ENCODE data around the gene RAB3GAP1.
A peak's percentile ranks its signal among the peaks of the same experiment; 100 is the strongest.

The RAB3GAP1 gene

DNA sequence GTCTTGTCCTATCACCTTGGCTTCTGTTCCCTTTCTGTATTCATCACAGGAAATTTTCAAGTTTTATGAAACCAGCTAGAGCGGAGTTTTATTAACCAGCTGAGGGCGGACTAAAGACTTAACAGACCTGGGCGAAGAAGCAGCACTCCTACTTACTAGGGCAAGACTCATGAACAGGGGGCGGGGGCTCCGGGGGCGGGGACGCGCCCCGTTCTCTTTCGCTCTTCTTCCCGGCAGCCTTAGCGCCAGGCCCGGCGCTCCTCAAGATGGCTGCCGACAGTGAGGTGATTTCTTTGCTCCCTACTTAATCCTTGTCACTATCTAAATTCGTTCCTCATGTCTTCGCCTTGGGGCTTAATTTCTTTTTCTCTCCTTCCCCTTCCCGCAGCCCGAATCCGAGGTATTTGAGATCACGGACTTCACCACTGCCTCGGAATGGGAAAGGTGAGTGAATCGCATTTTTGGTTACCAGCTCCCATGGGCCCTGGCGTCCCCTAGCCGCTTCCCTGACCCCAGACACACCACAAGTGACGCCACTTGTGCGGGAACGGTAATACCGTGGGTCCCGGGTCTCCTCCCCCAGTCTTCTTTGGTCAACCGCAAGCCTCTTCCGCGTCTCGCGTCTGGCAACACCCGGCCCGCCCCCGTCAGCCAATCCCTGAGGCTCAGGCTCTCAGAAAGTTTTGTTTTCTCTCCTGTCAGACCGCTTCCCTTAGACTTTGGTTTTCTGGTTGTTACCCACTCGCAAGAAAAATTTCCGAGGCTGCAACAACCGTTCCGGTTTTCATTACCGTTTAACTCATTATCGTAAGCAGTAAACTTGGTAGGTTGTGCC is at the start of gene RAB3GAP1:
TSS of gene RAB3GAP1 (plus strand) at position 251 of the 835 bp plus-strand sequence. CDS start at position 267, 16 bp downstream.
- TF ChIP-seq, protein P1, sequence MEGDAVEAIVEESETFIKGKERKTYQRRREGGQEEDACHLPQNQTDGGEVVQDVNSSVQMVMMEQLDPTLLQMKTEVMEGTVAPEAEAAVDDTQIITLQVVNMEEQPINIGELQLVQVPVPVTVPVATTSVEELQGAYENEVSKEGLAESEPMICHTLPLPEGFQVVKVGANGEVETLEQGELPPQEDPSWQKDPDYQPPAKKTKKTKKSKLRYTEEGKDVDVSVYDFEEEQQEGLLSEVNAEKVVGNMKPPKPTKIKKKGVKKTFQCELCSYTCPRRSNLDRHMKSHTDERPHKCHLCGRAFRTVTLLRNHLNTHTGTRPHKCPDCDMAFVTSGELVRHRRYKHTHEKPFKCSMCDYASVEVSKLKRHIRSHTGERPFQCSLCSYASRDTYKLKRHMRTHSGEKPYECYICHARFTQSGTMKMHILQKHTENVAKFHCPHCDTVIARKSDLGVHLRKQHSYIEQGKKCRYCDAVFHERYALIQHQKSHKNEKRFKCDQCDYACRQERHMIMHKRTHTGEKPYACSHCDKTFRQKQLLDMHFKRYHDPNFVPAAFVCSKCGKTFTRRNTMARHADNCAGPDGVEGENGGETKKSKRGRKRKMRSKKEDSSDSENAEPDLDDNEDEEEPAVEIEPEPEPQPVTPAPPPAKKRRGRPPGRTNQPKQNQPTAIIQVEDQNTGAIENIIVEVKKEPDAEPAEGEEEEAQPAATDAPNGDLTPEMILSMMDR (IDR thresholded peaks at IDR 0.05; ENCODE audit: extremely low read depth, missing control alignments) = no peak
- peak; percentile 88 for DNase-seq (ENCODE audit: low spot score)

DNA sequence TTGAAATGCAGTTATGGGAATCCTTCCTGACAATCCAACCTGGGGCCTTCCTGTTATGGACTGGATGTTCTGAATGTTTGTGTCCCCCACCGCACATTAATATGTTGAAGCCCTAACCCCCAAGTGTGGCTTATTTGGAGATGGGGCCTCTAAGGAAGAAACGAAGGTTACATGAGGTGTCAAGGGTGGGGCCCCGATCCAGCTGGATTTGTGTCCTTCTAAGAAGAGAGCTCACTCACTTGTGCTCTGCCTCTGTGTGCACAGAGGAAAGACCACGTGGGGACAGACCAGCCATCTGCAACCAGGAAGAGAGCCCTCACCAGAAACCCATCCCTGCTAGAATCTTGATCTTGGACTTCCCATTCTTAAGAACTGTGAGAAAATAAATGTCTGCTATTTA is 49.3 kb upstream of the RAB3GAP1 start:
- DNase-seq (ENCODE audit: low spot score) = no peak
- TF ChIP-seq, protein P1 (IDR thresholded peaks at IDR 0.05; ENCODE audit: extremely low read depth, missing control alignments) = no peak

- TF ChIP-seq, protein P1 (IDR thresholded peaks at IDR 0.05; ENCODE audit: extremely low read depth, missing control alignments) = peak; percentile 89
- peak; percentile 80 for DNase-seq (ENCODE audit: low spot score)
Observed at GRCh38 chr2:135004005-135004746, 47.9 kb upstream of the RAB3GAP1 start.

DNA sequence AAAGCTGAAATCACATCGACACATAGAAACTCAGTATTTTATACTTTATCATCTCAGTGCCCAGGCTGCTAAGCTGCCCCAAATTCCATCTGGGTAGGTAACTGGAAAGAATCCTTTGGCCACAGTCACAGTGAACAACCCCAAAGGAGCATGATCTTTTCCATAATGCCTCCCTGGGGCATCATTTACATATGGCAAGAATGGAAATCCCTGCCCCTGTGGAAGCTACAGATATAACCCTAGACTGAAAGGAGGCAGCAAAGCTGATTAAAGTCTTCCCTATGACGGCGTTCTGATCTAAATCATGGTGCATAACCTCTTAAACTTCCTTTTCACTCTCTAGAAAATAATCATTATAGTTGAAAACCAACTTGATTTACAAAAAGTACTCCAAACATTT is 46.3 kb upstream of the RAB3GAP1 start:
- TF ChIP-seq, protein P1 (IDR thresholded peaks at IDR 0.05; ENCODE audit: extremely low read depth, missing control alignments) = no peak
- no peak for DNase-seq (ENCODE audit: low spot score)

DNA sequence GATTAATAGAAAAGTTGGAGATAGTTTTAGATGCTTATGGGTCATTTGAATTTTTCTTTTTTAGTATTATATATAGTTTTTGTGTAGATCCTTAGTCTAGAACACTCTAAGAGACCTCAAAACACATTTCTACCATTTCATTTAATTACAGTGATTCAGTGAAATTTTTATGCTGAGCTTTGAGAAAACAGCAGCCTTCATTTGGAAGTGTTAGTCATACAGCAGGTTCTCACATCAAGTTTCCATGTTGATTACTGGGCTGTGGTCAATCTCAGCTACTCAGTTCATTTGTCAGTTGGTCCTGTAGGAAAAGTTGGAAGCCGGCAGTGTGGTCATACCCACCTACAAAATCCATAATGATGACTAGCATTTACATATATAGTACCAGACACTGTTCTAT is 42.8 kb upstream of the RAB3GAP1 start:
- no peak for DNase-seq (ENCODE audit: low spot score)
- TF ChIP-seq, protein P1 (IDR thresholded peaks at IDR 0.05; ENCODE audit: extremely low read depth, missing control alignments) = no peak

DNA sequence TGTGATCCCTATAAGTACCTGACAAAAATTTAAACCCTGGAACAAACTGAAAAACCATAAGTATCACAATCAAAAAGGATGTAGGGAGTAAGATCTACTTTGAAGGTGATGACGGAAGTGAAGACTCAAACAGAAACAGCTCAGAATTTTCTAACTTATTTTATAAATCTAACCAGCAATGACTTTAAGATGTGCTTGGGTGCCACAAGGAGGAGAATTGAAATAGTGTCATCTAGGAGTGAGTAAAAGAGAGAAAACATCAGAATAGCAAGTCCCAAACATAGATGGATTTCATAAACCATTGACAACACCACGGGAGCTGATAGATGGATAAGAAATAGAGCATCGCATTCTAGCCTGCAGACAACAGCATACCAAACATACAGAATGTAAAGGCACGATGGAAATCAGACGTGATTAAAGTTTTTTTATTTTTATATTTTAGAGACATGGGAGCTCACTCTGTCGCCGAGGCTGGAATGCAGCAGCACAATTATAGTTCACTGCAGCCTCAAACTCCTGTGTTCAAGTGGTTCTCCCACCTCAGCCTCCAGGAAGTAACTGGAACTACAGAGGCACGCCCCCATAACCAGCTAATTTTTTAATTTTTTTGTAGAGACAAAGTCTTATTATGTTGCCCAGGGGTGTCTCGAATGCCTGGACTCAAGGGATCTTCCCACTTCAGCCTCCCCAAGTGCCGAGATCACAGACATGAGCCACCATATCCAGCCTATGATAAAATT is 41.7 kb upstream of the RAB3GAP1 start:
- TF ChIP-seq, protein P1 (IDR thresholded peaks at IDR 0.05; ENCODE audit: extremely low read depth, missing control alignments) = no peak
- no peak for DNase-seq (ENCODE audit: low spot score)
